ENCODE results near the gene B4GALNT2.

Gene B4GALNT2

GRCh38 chr17:49224198-49224996 is 91.8 kb downstream of the B4GALNT2 start:
- TF ChIP-seq EGR1 (IDR thresholded peaks at IDR 0.05) (no peak), TAF1 (IDR thresholded peaks at IDR 0.05; ENCODE audit: low read depth) (no peak), TCF12 (IDR thresholded peaks at IDR 0.05; ENCODE audit: low read depth) (no peak), REST (IDR thresholded peaks at IDR 0.05; ENCODE audit: low read depth) (no peak), USF1 (IDR thresholded peaks at IDR 0.05) (no peak), EP300 (IDR thresholded peaks at IDR 0.05; ENCODE audit: borderline replicate concordance) (no peak), RAD21 (IDR thresholded peaks at IDR 0.05; ENCODE audit: low read depth) (no peak), CREB1 (IDR thresholded peaks at IDR 0.05; ENCODE audit: low read depth) (no peak), TEAD4 (IDR thresholded peaks at IDR 0.05) (no peak), NFIC (IDR thresholded peaks at IDR 0.05) (no peak), MAX (IDR thresholded peaks at IDR 0.05) (no peak), YY1 (IDR thresholded peaks at IDR 0.05; ENCODE audit: low read depth) (no peak), ZBTB7A (IDR thresholded peaks at IDR 0.05; ENCODE audit: low read depth) (no peak)

DNA sequence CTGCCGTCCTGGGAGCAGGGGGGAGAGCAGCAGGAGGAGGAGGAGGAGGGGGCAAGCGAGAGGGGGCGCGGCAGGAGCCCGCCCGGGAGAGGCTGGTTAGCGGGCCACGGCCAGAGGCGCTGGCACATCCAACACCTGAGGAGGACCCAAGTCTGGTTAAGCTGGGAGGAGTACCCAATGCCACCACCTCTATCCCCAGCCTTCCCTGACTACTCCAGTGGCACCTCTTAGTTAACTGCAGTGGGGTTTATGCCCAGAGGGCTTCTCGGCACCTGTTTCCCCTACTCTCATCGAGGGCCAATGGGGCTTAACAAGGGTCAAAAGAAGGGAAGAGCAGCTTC is 92.4 kb downstream of the B4GALNT2 start:
- TF ChIP-seq ZBTB7A (IDR thresholded peaks at IDR 0.05; ENCODE audit: low read depth) (no peak), NFIC (IDR thresholded peaks at IDR 0.05) (no peak), TCF12 (IDR thresholded peaks at IDR 0.05; ENCODE audit: low read depth) (no peak), EGR1 (IDR thresholded peaks at IDR 0.05) (no peak), TEAD4 (IDR thresholded peaks at IDR 0.05) (no peak), FOXM1 (IDR thresholded peaks at IDR 0.05; ENCODE audit: borderline replicate concordance, low read depth) (no peak), RAD21 (IDR thresholded peaks at IDR 0.05; ENCODE audit: low read depth) (no peak), USF1 (IDR thresholded peaks at IDR 0.05) (no peak), EP300 (IDR thresholded peaks at IDR 0.05; ENCODE audit: borderline replicate concordance) (no peak), MAX (IDR thresholded peaks at IDR 0.05) (no peak), TAF1 (IDR thresholded peaks at IDR 0.05; ENCODE audit: low read depth) (no peak), YY1 (IDR thresholded peaks at IDR 0.05; ENCODE audit: low read depth) (no peak), REST (IDR thresholded peaks at IDR 0.05; ENCODE audit: low read depth) (no peak), CREB1 (IDR thresholded peaks at IDR 0.05; ENCODE audit: low read depth) (no peak), CEBPB (IDR thresholded peaks at IDR 0.05) (no peak)

GRCh38 chr17:49225554-49226236 is 93.1 kb downstream of the B4GALNT2 start:
- TF ChIP-seq USF1 (IDR thresholded peaks at IDR 0.05) (no peak), REST (IDR thresholded peaks at IDR 0.05; ENCODE audit: low read depth) (no peak), YY1 (IDR thresholded peaks at IDR 0.05; ENCODE audit: low read depth) (no peak), ZBTB7A (IDR thresholded peaks at IDR 0.05; ENCODE audit: low read depth) (no peak), RAD21 (IDR thresholded peaks at IDR 0.05; ENCODE audit: low read depth) (no peak), EGR1 (IDR thresholded peaks at IDR 0.05) (no peak), TAF1 (IDR thresholded peaks at IDR 0.05; ENCODE audit: low read depth) (no peak), FOXM1 (IDR thresholded peaks at IDR 0.05; ENCODE audit: borderline replicate concordance, low read depth) (no peak), CEBPB (IDR thresholded peaks at IDR 0.05) (no peak), TCF12 (IDR thresholded peaks at IDR 0.05; ENCODE audit: low read depth) (no peak)

Data from Ishikawa (cell line).